ENCODE results near the gene ZFYVE28. TPM values are rescaled to one million over a fixed set of nuclear protein-coding genes. Genes with fewer than 3 reads are reported as not detected.

The ZFYVE28 gene
- total and polyA plus RNA-seq, 9 donors, result 1.3 to 12.1 (median 8.6) TPM

GRCh38 chr4:2289955-2290333 is 128.5 kb downstream of the ZFYVE28 start:
- intact Hi-C loops (cut with DNase I), result no loop called here
- Histone ChIP-seq H3K4me3 (no peak overlapping the region), H3K27ac (no peak overlapping the region), H3K9me3 (no peaks in the 10 kb centered on the region), H3K4me1 (ENCODE audit: insufficient read depth) (no peaks in the 10 kb centered on the region), H3K27me3 (no peaks in the 10 kb centered on the region), H3K36me3 (no peaks in the 10 kb centered on the region)
- DNase-seq, result peak in 1 of 5 donors; percentile 13
- 89 to 98% (median 97%) methylated on average over 4 to 11 of the region's 11 CpGs for WGBS, 3 donors
- no peak for TF ChIP-seq POLR2A (IDR thresholded peaks at IDR 0.05)
- no peak for TF ChIP-seq CTCF (IDR thresholded peaks at IDR 0.05)
- no peak for TF ChIP-seq EP300 (IDR thresholded peaks at IDR 0.05)

GRCh38 chr4:2289311-2289954 is 129.0 kb downstream of the ZFYVE28 start:
- intact Hi-C loops (cut with DNase I), result no loop called here
- peak in 1 of 5 donors; percentile 22 for DNase-seq
- WGBS, 3 donors, result 87 to 90% (median 89%) methylated on average over 12 to 14 of the region's 14 CpGs

GRCh38 chr4:2288051-2288541 is 130.3 kb downstream of the ZFYVE28 start:
- no peaks in the 10 kb centered on the region for H3K36me3 ChIP-seq
- no peaks in the 10 kb centered on the region for H3K4me1 ChIP-seq (ENCODE audit: insufficient read depth)
- no peak for TF ChIP-seq CTCF (IDR thresholded peaks at IDR 0.05)
- no peak for TF ChIP-seq POLR2A (IDR thresholded peaks at IDR 0.05)
- no peak for TF ChIP-seq EP300 (IDR thresholded peaks at IDR 0.05)
- WGBS, 3 donors, result 87 to 89% (median 87%) methylated on average over 9 to 10 of the region's 10 CpGs
- H3K27ac ChIP-seq, result no peak overlapping the region
- H3K4me3 ChIP-seq, result no peak overlapping the region
- no peaks in the 10 kb centered on the region for H3K9me3 ChIP-seq
- peak in 1 of 5 donors; percentile 19 for DNase-seq
- H3K27me3 ChIP-seq, result no peaks in the 10 kb centered on the region
- intact Hi-C loops (cut with DNase I), result no loop called here

More at GRCh38 chr4:2289311-2289954, 129.0 kb downstream of the ZFYVE28 start:
- no peak overlapping the region for H3K27ac ChIP-seq
- no peak overlapping the region for H3K4me3 ChIP-seq
- H3K27me3 ChIP-seq, result no peaks in the 10 kb centered on the region
- TF ChIP-seq EP300 (IDR thresholded peaks at IDR 0.05), result no peak
- TF ChIP-seq CTCF (IDR thresholded peaks at IDR 0.05), result no peak
- no peak for TF ChIP-seq POLR2A (IDR thresholded peaks at IDR 0.05)
- H3K4me1 ChIP-seq (ENCODE audit: insufficient read depth), result no peaks in the 10 kb centered on the region
- no peaks in the 10 kb centered on the region for H3K9me3 ChIP-seq
- no peaks in the 10 kb centered on the region for H3K36me3 ChIP-seq

- DNase-seq, result peak in 1 of 5 donors; percentile 21
- intact Hi-C loops (cut with DNase I), result no loop called here
- Histone ChIP-seq H3K27me3 (no peaks in the 10 kb centered on the region), H3K9me3 (no peaks in the 10 kb centered on the region), H3K27ac (no peak overlapping the region), H3K36me3 (no peaks in the 10 kb centered on the region), H3K4me1 (ENCODE audit: insufficient read depth) (no peaks in the 10 kb centered on the region), H3K4me3 (no peak overlapping the region)
- 88 to 89% (median 89%) methylated on average over 9 of the region's 9 CpGs for WGBS, 3 donors
- TF ChIP-seq POLR2A (IDR thresholded peaks at IDR 0.05) (no peak), CTCF (IDR thresholded peaks at IDR 0.05) (no peak), EP300 (IDR thresholded peaks at IDR 0.05) (no peak)
Measured at GRCh38 chr4:2287594-2287915, 130.9 kb downstream of the ZFYVE28 start.

All from ovary (tissue), 9 donors.